GM12875 (cell line): Measurements from ENCODE around the gene FBXO2.

Experiments used
- H3K4me3 ChIP-seq: one replicate; pipeline ENCODE4 v1.5.1; 2011; ENCODE audit warnings: low read depth, low read length, control low read depth
- TF ChIP-seq, protein P1 (sequence below): IDR thresholded peaks from 2 replicates; pipeline ENCODE4 v1.5.1; 2011; ENCODE audit warnings: low read depth, mild to moderate bottlenecking, control low read depth, inconsistent platforms, low read length, moderate library complexity, borderline replicate concordance; ENCODE audit not compliant: insufficient read depth

Gene FBXO2

DNA sequence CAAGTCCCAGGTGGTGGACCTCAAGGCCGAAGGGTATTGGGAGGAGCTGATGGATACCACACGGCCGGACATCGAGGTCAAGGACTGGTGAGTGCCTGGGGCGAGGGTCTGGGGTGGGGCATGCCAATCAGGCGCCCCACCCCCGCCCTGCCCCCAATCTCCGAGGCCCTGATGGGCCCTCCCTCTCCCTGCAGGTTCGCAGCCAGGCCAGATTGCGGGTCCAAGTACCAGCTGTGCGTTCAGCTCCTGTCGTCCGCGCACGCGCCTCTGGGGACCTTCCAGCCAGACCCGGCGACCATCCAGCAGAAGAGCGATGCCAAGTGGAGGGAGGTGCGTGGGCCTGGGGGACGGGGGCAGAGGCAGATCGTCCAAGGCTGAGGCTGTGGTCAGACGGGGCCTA lies 4.3 kb upstream of the FBXO2 start:
- H3K4me3 ChIP-seq, result no peak overlapping the region
- TF ChIP-seq, protein P1, sequence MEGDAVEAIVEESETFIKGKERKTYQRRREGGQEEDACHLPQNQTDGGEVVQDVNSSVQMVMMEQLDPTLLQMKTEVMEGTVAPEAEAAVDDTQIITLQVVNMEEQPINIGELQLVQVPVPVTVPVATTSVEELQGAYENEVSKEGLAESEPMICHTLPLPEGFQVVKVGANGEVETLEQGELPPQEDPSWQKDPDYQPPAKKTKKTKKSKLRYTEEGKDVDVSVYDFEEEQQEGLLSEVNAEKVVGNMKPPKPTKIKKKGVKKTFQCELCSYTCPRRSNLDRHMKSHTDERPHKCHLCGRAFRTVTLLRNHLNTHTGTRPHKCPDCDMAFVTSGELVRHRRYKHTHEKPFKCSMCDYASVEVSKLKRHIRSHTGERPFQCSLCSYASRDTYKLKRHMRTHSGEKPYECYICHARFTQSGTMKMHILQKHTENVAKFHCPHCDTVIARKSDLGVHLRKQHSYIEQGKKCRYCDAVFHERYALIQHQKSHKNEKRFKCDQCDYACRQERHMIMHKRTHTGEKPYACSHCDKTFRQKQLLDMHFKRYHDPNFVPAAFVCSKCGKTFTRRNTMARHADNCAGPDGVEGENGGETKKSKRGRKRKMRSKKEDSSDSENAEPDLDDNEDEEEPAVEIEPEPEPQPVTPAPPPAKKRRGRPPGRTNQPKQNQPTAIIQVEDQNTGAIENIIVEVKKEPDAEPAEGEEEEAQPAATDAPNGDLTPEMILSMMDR, result no peak

DNA sequence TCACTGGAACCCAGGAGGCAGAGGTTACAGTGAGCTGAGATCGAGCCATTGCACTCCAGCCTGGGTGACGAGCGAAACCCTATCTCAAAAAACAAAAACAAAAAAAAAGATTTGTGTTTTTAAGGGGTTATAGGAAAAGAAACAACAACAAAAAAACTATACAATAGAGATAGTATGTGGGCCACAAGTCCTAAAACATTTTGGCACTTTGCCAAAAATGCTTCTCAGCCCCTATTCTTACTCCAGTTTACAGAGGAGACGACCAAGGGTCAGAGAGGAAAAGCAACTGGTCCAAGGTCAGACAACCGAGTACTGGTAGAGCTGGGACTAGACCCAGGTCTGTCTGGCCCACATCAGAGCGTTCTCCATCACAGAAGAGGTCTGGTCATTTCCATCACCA lies 3.4 kb upstream of the FBXO2 start:
- H3K4me3 ChIP-seq, result no peak overlapping the region

DNA sequence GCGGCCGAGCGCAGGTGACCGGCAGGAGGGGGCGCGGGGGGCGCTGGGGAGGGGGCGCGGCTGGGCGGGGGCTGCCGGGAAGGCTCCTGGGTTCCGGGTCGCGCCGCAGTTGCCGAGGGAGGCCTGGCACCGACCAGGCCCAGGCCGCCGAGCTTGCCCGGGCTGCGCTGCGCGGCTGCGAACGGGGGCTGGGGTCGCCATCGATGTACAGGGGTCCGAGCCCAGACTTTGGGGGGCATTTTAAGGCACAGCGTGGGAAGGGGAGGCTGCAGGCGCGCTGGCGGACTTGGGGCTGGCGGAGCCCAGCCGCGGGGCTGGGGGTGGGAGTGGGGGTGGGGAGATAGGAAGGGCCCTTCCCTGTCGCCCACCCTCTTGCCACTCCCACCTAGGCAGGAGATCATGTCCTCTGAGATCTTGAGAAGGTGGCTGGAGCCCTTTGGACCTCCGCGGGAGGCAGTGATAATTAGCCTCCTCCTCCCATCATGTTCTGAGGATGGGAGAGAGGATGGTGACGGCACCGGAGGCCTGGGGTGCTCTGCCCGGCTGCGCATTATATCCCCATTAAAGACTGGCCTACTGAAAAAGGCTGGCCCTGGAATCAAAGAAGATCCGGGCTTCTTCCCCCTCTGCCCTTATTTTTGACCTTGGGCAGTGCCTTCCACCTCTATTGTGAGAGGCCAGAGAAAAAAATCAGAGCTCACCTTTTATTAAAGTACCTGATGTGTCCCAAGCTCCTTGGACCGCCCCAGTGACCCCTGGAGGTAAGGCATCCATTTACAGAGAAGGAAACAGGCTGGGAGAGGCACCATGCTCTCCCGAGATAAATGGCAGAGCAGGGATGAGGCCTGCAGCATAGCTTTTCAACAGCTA lies 945 bp upstream of the FBXO2 start:
- peak overlapping the region; percentile 62 for H3K4me3 ChIP-seq
- TF ChIP-seq, protein P1, result no peak

More for the DNA sequence above, 3.4 kb upstream of the FBXO2 start:
- TF ChIP-seq, protein P1, result no peak

DNA sequence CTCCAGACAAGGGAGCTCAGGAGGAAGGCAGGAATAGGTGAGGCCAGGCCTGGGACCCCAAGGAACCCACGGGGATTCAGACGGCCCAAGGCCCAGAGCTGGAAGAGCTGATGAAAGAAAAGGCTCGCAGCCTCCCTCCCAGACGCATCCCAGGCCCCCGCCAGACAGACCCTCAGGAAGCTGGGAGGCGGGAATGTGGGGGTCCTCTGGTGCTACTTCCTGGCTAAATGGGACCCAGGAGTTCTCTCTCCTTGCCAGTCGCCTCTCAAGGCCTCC lies 430 bp downstream of the FBXO2 start:
- H3K4me3 ChIP-seq, result no peak overlapping the region
- TF ChIP-seq, protein P1, result no peak

DNA sequence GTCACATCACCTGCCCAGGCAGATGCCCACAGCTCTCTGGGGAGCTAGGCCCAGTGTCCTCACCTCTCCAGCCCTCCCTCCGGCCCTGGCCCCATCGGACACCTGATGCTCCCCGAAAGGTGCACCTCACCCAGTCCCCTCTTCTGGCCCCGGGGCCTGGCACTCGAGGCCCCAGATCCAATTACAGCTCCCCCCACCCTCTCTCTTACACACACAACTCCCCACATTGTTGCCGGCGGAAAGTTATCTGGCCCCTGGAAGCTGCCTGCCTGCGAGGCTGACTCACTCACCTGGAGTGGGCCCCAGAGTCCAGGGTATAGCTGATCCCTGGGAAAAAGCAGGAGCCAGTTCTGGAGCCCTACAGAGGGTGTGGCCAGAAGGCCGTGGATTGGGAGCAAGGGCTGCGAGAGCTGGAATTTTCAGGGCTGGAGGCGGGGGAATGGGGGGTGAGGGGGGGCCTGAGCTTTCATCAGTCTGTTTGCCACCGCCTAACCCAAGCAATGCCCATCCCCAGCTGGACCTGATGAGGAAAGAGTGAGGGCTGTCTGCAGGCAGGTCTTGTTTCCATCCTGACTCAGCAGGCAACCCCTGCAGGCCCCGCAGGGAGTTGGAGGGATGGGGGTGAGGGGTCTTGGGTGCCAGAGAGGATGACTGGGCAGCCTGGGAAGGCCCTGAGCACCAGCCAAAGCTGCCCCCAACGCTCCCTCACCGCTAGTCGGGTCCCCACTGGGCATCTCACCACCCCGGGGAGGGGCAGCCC lies 948 bp downstream of the FBXO2 start:
- no peak overlapping the region for H3K4me3 ChIP-seq

DNA sequence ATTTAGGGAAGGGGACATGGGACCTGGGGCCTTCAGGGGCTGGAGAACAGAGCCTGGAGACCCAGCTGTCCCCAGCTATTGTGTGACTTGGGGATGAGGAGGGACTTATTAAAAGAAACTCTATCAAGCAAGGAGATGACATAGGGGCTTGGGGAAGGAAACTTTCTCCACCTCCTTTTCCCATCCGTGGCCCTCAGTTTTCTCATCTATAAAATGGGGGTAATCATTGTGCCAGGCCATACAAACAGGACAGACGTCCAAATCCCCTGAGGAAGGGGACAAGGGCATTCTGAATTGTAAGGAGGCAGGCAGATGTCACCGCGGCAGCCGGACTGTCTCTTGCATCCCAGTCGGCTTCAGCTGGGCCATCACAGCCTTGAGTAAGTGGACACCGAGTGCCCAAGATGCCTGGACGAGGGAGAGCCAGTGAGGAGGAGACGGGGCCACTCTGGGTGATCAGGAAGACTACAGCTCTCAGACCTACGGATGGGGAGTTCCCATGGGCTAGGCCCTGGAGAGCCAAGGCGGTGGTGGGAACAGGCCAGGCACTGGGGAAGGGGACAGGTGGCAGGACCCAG lies 1.9 kb downstream of the FBXO2 start:
- H3K4me3 ChIP-seq, result no peak overlapping the region

More for the DNA sequence above, 948 bp downstream of the FBXO2 start:
- TF ChIP-seq, protein P1, result no peak

More for the DNA sequence above, 1.9 kb downstream of the FBXO2 start:
- TF ChIP-seq, protein P1, result no peak
